ENCODE measurements around the gene LIPK. TPM values are rescaled to one million over a fixed set of nuclear protein-coding genes. Genes with fewer than 3 reads are reported as not detected.

Gene LIPK
- total and polyA plus RNA-seq, 2 experiments from 2014 or later, result not detected

DNA sequence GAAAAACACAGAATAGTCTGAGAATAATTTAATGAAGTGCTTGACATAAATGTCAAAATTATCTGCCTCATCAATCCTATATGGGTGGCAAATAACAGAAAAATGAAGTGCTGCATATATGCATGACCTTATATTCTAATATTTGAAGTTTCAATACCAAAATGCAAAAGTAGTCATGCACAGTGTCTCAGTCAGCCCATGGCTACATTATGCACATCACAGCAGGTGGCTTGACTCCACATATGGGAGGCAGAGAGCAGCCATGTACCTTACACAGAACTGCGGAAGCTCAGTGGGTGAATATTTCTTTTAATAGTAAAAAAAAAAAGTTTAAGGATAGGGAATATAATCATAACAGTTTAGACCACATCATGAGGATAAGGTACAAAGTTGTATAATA is 36.4 kb downstream of the LIPK start (continued):
- TF ChIP-seq, protein P1, sequence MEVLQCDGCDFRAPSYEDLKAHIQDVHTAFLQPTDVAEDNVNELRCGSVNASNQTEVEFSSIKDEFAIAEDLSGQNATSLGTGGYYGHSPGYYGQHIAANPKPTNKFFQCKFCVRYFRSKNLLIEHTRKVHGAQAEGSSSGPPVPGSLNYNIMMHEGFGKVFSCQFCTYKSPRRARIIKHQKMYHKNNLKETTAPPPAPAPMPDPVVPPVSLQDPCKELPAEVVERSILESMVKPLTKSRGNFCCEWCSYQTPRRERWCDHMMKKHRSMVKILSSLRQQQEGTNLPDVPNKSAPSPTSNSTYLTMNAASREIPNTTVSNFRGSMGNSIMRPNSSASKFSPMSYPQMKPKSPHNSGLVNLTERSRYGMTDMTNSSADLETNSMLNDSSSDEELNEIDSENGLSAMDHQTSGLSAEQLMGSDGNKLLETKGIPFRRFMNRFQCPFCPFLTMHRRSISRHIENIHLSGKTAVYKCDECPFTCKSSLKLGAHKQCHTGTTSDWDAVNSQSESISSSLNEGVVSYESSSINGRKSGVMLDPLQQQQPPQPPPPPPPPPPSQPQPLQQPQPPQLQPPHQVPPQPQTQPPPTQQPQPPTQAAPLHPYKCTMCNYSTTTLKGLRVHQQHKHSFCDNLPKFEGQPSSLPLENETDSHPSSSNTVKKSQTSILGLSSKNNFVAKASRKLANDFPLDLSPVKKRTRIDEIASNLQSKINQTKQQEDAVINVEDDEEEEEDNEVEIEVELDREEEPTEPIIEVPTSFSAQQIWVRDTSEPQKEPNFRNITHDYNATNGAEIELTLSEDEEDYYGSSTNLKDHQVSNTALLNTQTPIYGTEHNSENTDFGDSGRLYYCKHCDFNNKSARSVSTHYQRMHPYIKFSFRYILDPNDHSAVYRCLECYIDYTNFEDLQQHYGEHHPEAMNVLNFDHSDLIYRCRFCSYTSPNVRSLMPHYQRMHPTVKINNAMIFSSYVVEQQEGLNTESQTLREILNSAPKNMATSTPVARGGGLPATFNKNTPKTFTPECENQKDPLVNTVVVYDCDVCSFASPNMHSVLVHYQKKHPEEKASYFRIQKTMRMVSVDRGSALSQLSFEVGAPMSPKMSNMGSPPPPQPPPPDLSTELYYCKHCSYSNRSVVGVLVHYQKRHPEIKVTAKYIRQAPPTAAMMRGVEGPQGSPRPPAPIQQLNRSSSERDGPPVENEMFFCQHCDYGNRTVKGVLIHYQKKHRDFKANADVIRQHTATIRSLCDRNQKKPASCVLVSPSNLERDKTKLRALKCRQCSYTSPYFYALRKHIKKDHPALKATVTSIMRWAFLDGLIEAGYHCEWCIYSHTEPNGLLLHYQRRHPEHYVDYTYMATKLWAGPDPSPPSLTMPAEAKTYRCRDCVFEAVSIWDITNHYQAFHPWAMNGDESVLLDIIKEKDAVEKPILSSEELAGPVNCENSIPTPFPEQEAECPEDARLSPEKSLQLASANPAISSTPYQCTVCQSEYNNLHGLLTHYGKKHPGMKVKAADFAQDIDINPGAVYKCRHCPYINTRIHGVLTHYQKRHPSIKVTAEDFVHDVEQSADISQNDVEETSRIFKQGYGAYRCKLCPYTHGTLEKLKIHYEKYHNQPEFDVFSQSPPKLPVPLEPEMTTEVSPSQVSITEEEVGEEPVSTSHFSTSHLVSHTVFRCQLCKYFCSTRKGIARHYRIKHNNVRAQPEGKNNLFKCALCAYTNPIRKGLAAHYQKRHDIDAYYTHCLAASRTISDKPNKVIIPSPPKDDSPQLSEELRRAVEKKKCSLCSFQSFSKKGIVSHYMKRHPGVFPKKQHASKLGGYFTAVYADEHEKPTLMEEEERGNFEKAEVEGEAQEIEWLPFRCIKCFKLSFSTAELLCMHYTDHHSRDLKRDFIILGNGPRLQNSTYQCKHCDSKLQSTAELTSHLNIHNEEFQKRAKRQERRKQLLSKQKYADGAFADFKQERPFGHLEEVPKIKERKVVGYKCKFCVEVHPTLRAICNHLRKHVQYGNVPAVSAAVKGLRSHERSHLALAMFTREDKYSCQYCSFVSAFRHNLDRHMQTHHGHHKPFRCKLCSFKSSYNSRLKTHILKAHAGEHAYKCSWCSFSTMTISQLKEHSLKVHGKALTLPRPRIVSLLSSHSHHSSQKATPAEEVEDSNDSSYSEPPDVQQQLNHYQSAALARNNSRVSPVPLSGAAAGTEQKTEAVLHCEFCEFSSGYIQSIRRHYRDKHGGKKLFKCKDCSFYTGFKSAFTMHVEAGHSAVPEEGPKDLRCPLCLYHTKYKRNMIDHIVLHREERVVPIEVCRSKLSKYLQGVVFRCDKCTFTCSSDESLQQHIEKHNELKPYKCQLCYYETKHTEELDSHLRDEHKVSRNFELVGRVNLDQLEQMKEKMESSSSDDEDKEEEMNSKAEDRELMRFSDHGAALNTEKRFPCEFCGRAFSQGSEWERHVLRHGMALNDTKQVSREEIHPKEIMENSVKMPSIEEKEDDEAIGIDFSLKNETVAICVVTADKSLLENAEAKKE (CRISPR knock-in tag; IDR thresholded peaks at IDR 0.05), result no peak
- TF ChIP-seq STAT1 (IDR thresholded peaks at IDR 0.05; ENCODE audit: unreplicated experiment), result no peak

DNA sequence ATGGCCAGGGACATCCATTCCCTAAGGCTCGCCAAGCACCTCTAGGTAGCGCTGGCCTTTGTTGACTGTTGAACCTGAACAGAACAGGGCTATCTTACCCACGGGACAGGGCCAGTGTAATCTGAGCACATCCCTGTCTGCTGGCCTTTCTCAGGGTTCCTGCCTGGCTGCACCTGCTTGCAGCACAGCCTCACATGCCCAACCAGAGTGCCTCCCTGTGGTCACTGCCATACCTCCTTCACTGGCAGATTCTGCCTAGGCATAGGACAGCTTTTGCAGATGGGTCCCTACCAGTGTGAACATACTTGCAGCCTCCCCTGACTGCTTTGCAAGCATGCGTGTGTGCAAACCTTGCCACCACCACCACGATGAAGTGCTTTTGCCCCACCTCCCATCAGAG is 38.0 kb downstream of the LIPK start:
- H3K4me3 Mint-ChIP-seq, result no peak overlapping the region
- H3K36me3 Mint-ChIP-seq (ENCODE audit: low read depth), result no peaks in the 10 kb centered on the region
- no peak overlapping the region for H3K27ac Mint-ChIP-seq
- no peaks in the 10 kb centered on the region for H3K9me2 ChIP-seq (ENCODE audit: insufficient read depth)
- no peaks in the 10 kb centered on the region for H3K27me3 Mint-ChIP-seq (ENCODE audit: insufficient read depth, low read depth, poor library complexity)
- H3K4me1 ChIP-seq (ENCODE audit: insufficient read depth), result no peaks in the 10 kb centered on the region
- H3K4me3 ChIP-seq, result no peak overlapping the region
- peak; percentile 95 for ATAC-seq
- no peak overlapping the region for H3K27ac ChIP-seq (ENCODE audit: low read depth)
- no peak overlapping the region for H3K4me2 ChIP-seq
- H3K79me2 ChIP-seq (replicated peaks; ENCODE audit: insufficient read depth), result no peaks in the 10 kb centered on the region
- no peaks in the 10 kb centered on the region for H3F3A ChIP-seq (replicated peaks; ENCODE audit: low read depth)
- H2AFZ ChIP-seq, result no peak overlapping the region
- no peak for TF ChIP-seq EZH2phosphoT487 (IDR thresholded peaks at IDR 0.05; ENCODE audit: unreplicated experiment)
- TF ChIP-seq STAT1 (IDR thresholded peaks at IDR 0.05; ENCODE audit: unreplicated experiment), result no peak
- TF ChIP-seq, protein P2, sequence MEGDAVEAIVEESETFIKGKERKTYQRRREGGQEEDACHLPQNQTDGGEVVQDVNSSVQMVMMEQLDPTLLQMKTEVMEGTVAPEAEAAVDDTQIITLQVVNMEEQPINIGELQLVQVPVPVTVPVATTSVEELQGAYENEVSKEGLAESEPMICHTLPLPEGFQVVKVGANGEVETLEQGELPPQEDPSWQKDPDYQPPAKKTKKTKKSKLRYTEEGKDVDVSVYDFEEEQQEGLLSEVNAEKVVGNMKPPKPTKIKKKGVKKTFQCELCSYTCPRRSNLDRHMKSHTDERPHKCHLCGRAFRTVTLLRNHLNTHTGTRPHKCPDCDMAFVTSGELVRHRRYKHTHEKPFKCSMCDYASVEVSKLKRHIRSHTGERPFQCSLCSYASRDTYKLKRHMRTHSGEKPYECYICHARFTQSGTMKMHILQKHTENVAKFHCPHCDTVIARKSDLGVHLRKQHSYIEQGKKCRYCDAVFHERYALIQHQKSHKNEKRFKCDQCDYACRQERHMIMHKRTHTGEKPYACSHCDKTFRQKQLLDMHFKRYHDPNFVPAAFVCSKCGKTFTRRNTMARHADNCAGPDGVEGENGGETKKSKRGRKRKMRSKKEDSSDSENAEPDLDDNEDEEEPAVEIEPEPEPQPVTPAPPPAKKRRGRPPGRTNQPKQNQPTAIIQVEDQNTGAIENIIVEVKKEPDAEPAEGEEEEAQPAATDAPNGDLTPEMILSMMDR (conservative IDR thresholded peaks at IDR 0.05; ENCODE audit: low read depth in 2 of 2), result peak in 1 of 2 experiments; percentile 59; a peak in 2 of 4 replicates
- TF ChIP-seq EZH2 (IDR thresholded peaks at IDR 0.05; ENCODE audit: low read depth, unreplicated experiment), result no peak
- H3K36me3 ChIP-seq (ENCODE audit: insufficient read depth), result no peaks in the 10 kb centered on the region
- H4K20me1 ChIP-seq (replicated peaks; ENCODE audit: insufficient read depth), result no peaks in the 10 kb centered on the region
- no peaks in the 10 kb centered on the region for H3K9me3 Mint-ChIP-seq
- no peaks in the 10 kb centered on the region for H3K27me3 ChIP-seq (ENCODE audit: insufficient read depth)
- DNase-seq (ENCODE audit: low spot score), result peak; percentile 46
- no peaks in the 10 kb centered on the region; the same call in 2 of the 3 replicates for H3K4me1 Mint-ChIP-seq
